Activated T-helper 1 cell treated with anti-CD3 and anti-CD28 coated beads, Interleukin-12 subunit alpha, Interleukin-12 subunit beta, Interleukin-2, Interleukin-4 antibody, amounts not matched to agents 30 ng/mL and 10 ng/mL and 1 ng/mL, durations not matched to agents 14 hours and 24 hours and 36 hours (primary cell): ENCODE data around the gene CAMSAP2. TPM values are rescaled to one million over a fixed set of nuclear protein-coding genes. Genes with fewer than 3 reads are reported as not detected.

Source experiments
- DNase-seq: peaks from one replicate; pipeline ENCODE4 v3.0.0; 2021; ENCODE audit warnings: low spot score
- H3K27ac Mint-ChIP-seq: one replicate; pipeline ENCODE4 v1.8.0; 2021; ENCODE audit warnings: mild to moderate bottlenecking, mixed read lengths
- H3K27me3 Mint-ChIP-seq: one replicate; pipeline ENCODE4 v1.8.0; 2022; ENCODE audit warnings: mild to moderate bottlenecking, moderate library complexity, mixed read lengths; ENCODE audit not compliant: insufficient read depth
- H3K36me3 Mint-ChIP-seq: one replicate; pipeline ENCODE4 v1.8.0; 2021; ENCODE audit warnings: low read depth, mixed read lengths
- H3K4me1 Mint-ChIP-seq: one replicate; pipeline ENCODE4 v1.8.0; 2021; ENCODE audit warnings: low read depth, mixed read lengths
- H3K4me3 Mint-ChIP-seq: one replicate; pipeline ENCODE4 v1.8.0; 2021; ENCODE audit warnings: mild to moderate bottlenecking, moderate library complexity, mixed read lengths
- H3K9me3 Mint-ChIP-seq: one replicate; pipeline ENCODE4 v1.8.0; 2021; ENCODE audit warnings: mixed read lengths
- intact Hi-C: fragments of 100-400 bp; cut with micrococcal nuclease; formaldehyde crosslinking; loops from one replicate; pipeline ENCODE4 v1.15.1; 2024
- total RNA-seq: library from RNA; stranded (reverse); gene quantifications from 2 replicates; pipeline ENCODE4 v1.2.3, GENCODE V29; 2022

Gene CAMSAP2
- total RNA-seq, 1 donor from 2014 or later = 0.83 TPM

DNA sequence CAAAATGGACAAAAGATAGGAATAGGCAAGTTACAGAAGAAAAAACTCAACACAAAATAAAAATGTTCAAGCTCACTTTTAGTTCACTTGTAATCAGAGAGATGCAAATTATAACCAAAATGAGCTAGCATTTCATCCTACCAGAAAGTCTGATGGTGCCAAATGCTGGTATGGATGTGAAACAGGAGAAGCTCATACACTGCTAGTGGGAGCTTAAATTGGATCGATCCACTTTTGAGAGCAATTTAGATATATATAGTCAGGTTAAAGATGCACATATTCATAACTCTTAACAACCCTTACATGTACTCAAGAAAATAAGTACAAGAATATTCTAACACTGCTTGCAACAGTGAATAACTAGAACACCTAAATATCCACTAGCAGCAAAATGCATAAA lies 18.5 kb upstream of the CAMSAP2 start:
- no peaks in the 10 kb centered on the region for H3K36me3 Mint-ChIP-seq
- intact Hi-C loops = no loop called here
- H3K27ac Mint-ChIP-seq = no peak overlapping the region
- H3K4me3 Mint-ChIP-seq = no peak overlapping the region
- no peak for DNase-seq
- no peaks in the 10 kb centered on the region for H3K9me3 Mint-ChIP-seq
- peaks cover 18% of the 10 kb centered on the region for H3K27me3 Mint-ChIP-seq
- H3K4me1 Mint-ChIP-seq = no peaks in the 10 kb centered on the region

DNA sequence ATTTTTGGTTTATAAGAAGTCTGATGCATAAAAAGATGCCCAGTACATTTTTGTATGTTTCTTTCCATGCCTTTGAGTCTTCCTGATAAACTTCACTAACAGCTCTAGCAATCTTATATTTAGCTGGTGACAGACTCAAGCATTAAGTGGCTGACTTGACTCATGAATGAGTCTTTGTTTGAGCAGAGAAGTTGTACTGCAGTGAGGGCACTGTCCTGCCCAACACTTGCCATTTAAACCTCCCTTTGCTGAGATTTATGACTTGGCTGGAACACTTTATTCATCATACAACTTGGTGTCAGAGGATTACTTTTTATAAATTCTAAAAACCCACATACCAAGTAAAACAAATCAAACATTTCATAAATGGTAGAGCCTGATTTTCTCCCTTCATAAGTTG lies 14.6 kb upstream of the CAMSAP2 start:
- no peak overlapping the region for H3K4me3 Mint-ChIP-seq
- no peaks in the 10 kb centered on the region for H3K4me1 Mint-ChIP-seq
- H3K27me3 Mint-ChIP-seq = peaks cover 6% of the 10 kb centered on the region
- H3K36me3 Mint-ChIP-seq = no peaks in the 10 kb centered on the region
- H3K9me3 Mint-ChIP-seq = no peaks in the 10 kb centered on the region
- intact Hi-C loops = no loop called here
- H3K27ac Mint-ChIP-seq = no peak overlapping the region
- DNase-seq = no peak

DNA sequence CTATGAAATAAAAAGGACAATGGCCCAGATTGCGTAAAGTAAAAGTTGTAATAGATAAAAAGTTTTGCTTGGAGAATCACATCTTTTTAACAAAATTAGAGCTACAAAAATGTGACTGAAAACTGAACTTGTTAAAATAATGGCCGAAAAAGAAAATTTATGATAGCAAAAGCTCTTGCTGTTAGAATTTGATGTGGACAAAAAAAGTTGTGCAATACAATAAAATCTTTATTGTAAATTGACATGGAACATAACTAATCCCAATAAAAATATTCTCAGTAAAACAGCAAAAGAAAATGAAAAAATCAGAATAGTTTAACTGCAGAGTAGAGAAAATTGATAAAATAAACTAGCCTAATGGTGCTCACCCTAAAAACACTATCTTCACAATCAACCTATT lies 11.4 kb upstream of the CAMSAP2 start:
- Mint-ChIP-seq H3K27ac (no peak overlapping the region), H3K9me3 (no peaks in the 10 kb centered on the region), H3K4me3 (no peak overlapping the region), H3K36me3 (no peaks in the 10 kb centered on the region), H3K4me1 (peaks cover 5% of the 10 kb centered on the region), H3K27me3 (peaks cover 4% of the 10 kb centered on the region)
- intact Hi-C loops = no loop called here
- DNase-seq = no peak

DNA sequence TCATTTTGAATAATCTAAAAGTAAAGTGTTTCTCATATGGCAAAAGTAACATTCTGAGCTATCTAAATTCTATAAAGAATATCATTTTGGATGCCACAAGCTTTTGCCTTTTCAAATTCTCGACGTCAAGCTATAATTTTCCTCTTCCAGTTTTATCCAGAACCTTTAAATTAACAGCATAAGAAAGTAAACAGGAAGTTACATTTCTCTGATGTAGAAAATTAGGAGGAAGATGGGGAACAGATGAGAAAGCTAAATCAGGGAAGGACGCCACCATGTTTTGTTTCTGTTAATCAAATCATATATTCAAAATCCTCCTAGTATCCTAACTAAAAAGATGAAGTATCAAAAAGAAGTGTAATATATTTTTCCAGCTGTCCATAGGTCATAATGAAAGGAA lies 8.8 kb upstream of the CAMSAP2 start:
- no peak overlapping the region for H3K27ac Mint-ChIP-seq
- H3K4me3 Mint-ChIP-seq = no peak overlapping the region
- DNase-seq = no peak
- intact Hi-C loops = no loop called here
- H3K4me1 Mint-ChIP-seq = peaks cover 5% of the 10 kb centered on the region
- no peaks in the 10 kb centered on the region for H3K9me3 Mint-ChIP-seq
- no peaks in the 10 kb centered on the region for H3K36me3 Mint-ChIP-seq
- peaks cover 6% of the 10 kb centered on the region for H3K27me3 Mint-ChIP-seq

DNA sequence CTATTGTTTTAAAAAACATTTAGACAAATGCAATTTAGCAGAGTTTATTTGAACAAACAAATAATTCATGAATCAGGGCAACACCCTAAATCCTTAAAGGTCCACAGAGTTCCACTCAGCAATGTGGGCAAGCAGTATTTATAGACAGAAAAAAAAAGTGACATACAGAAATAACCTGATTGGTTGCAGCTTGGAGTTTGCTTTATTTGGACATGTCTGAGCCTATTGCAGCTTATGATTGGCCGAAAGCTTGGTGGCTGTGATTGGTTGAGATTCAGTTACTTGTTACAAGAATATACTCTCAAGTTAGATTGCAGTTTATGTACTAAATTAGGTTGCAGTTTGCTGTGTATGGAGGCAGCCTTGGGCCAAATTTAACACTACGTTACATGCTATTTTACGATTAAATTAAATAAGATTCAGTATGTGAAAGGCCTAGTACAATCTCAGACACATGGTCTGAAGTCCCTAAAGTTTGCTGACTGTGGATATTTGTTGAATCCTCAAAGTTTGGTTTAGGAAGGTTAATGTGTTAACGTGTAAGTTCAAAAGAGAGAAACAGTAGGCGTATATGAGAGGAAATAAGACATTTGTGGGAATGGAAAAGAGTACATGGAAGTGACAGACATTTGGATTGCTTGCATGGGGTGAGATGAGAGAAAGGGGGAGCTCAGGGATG lies 6.9 kb upstream of the CAMSAP2 start:
- no peak for DNase-seq
- H3K27me3 Mint-ChIP-seq = peaks cover 12% of the 10 kb centered on the region
- no peak overlapping the region for H3K4me3 Mint-ChIP-seq
- intact Hi-C loops = no loop called here
- H3K36me3 Mint-ChIP-seq = no peaks in the 10 kb centered on the region
- H3K27ac Mint-ChIP-seq = no peak overlapping the region
- H3K4me1 Mint-ChIP-seq = peaks cover 5% of the 10 kb centered on the region
- H3K9me3 Mint-ChIP-seq = no peaks in the 10 kb centered on the region

DNA sequence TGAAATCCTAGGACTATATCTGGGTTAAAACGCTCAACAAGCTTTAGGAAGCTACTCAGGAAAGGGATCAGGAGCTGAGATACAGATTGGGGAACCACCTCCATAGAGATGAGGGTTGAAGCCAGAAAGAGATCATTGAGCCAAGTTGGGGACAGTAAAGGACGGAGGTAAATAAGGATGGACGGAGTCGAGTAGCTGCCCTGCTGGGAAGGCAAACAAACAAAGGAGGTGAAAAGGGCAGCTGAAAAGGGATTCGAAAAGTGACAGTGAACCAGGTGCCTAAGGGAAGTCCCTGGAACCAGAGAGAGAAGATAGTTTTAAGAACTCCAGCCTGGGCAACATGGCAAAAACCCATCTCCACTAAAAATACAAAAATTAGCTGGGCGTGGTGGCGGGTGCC lies 6.3 kb upstream of the CAMSAP2 start:
- Mint-ChIP-seq H3K27me3 (peaks cover 12% of the 10 kb centered on the region), H3K9me3 (no peaks in the 10 kb centered on the region), H3K4me3 (no peak overlapping the region), H3K4me1 (peaks cover 5% of the 10 kb centered on the region), H3K27ac (no peak overlapping the region), H3K36me3 (no peaks in the 10 kb centered on the region)
- no peak for DNase-seq
- intact Hi-C loops = no loop called here

DNA sequence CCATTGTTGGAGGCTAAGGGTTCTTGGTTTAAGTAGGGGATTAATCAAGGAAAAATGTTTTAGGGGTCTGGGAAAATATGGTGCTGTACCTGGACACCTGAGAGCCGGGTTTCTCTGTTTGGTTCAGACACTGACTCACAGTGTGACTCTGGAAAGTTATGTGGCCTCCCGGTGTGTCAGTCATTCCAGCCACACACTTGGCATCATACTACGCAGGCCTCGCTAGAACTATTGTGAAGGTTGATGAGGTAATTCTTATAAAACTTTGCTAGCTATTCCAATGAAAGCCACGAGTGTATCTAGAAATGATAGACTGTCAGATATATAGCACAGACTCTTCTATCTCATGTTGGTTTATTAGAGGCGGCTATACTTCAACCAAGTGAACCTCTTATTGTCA lies 4.8 kb upstream of the CAMSAP2 start:
- H3K9me3 Mint-ChIP-seq = no peaks in the 10 kb centered on the region
- DNase-seq = no peak
- peaks cover 18% of the 10 kb centered on the region for H3K27me3 Mint-ChIP-seq
- intact Hi-C loops = no loop called here
- H3K27ac Mint-ChIP-seq = no peak overlapping the region
- no peaks in the 10 kb centered on the region for H3K36me3 Mint-ChIP-seq
- H3K4me3 Mint-ChIP-seq = no peak overlapping the region
- H3K4me1 Mint-ChIP-seq = peaks cover 17% of the 10 kb centered on the region

DNA sequence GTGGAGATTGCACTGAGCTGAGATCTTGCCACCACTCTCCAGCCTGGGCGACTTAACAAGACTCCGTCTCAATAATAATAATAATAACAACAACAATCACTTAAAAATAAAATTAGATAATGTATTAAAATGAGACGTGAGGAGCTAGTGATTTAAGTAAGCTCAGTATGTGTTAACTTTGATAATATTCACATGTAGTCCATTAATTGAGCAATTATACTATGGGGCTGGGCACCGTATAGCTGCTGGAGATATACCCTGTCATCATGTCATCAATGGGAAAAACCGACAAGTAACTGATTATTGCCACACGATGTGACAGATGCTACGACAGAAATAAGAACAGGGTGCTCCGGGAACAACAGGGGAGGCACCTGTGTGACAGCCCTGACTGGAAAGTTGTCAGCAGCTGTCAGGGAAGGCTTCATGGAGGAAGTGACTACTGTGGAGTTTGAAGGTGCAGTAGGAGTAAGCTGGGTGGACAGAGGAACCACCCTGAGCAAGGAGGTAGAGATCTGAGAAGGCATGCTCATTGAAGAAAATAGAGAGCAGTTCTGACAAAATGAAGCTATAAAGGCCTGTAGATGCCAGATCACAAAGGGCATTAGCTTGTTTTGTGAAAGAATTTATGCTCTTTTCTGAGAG lies 924 bp upstream of the CAMSAP2 start:
- Mint-ChIP-seq H3K27me3 (peaks cover 38% of the 10 kb centered on the region), H3K27ac (no peak overlapping the region), H3K9me3 (no peaks in the 10 kb centered on the region), H3K4me3 (peak overlapping the region; percentile 91), H3K36me3 (no peaks in the 10 kb centered on the region), H3K4me1 (peaks cover 23% of the 10 kb centered on the region)
- intact Hi-C loops = loop anchor here (2.0 kb wide), 1 partner anchor 109 kb away; no protein-coding TSS in a partner anchor
- DNase-seq = no peak

DNA sequence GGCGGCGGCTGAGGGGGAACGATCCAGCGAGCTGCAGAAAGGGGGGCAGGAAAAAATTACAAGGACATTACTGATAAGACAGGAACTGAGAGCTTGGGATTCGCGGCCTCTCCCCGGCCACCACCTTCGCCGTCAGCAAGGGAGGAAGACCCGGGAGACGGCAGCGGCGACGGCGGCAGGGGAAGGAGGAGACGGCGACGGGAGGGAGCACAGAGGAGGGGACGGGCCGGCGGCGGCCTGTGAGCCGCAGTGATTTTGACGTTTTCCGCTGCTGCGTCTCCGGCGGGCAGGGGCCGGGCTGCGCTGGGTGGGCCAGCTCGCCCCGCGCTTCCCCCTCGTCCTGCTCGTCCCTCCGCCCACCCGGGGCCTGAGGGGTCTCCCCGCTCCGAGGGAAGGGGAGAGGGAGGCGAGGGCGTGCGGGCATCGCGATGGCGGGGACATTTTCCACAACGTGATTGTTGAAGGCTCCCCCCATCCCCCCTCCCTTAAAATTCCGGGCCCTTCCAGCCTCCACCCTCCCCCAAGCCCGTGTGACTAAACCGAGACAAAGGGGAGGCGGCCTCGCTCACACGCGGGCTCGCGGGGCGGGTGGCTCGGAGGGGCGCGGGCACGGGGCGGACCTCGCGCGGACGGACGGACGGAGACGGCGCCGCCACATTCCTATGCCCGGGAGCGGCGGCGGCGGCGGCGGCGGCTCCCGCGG lies 407 bp downstream of the CAMSAP2 start:
- Mint-ChIP-seq H3K27ac (peak overlapping the region; percentile 67), H3K4me3 (peak overlapping the region; percentile 91), H3K4me1 (peaks cover 24% of the 10 kb centered on the region), H3K27me3 (peaks cover 40% of the 10 kb centered on the region), H3K9me3 (no peaks in the 10 kb centered on the region), H3K36me3 (no peaks in the 10 kb centered on the region)
- intact Hi-C loops = loop anchor here (1.0 to 2.0 kb wide), 2 partner anchors 69 to 110 kb away; no protein-coding TSS in a partner anchor
- no peak for DNase-seq

DNA sequence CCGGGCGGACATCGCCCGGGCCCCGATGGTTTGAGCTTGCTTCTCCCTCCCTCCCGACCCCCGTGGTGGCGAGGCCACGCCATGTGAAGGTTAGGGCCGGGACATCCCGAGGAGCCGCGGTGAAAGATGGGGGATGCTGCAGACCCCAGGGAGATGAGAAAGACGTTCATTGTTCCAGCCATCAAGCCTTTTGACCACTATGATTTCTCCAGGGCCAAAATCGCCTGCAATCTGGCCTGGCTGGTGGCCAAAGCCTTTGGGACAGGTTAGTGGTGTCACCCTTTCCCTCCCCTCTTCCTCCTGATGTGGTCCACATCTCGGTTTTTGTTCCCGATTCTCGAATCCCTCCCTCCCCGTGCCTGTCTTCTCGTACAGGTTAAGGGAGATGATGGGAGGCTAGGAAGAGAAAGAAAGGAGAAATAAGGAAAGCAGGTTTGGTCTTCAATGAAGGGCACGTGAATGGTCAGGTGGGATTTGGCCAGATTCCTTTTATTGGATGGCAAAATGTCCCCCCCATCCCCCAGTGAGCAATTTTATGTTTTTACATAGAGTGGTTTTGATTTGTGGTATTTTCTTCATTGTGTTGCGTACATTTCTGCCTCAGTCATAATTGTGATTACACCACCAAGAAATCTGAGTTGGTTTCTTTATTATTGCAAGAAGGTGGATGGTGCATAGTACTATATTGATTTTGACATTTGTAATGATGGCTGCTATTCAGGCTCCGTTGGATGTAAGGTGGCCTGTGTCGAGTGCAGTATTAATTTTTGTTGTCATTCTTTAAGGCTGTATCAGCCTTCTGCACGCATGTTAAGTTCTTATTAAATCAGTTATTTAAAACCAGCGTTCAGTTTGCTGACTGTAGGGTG lies 1.2 kb downstream of the CAMSAP2 start:
- Mint-ChIP-seq H3K36me3 (no peaks in the 10 kb centered on the region), H3K27ac (peak overlapping the region; percentile 46), H3K27me3 (peaks cover 42% of the 10 kb centered on the region), H3K4me3 (peak overlapping the region; percentile 76), H3K9me3 (no peaks in the 10 kb centered on the region), H3K4me1 (peaks cover 31% of the 10 kb centered on the region)
- DNase-seq = no peak
- intact Hi-C loops = loop anchor here (1.0 to 5.0 kb wide), 3 partner anchors 62 to 111 kb away; no protein-coding TSS in a partner anchor

DNA sequence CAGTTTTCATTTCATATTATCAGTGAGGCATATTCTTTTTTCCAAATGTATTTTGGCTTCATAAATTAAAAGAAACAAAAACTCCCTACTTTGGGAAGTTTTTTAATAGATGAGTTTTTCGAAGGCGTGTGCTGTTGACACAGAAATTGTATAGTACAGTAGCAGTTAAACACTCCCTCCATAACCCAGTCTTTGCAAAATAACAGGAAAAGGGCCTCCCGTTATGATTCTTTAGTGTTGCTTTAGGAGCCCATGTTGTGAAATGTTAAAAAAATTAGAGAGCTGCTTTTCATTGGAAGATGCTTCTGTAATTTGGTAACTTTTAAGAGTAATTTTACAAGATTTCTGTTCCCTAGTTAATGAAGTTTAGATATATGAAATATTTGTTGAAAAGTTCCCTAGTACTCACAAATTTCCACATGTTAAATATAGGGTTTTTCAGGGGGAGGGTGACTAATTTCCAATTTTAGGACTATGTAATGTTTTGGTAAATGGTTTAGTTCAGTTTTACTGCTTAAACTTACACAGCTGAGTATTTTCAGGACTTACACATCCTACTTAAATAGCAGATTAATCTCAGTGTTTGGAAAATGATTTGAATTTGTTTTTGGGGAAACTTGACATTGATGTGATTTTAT lies 2.0 kb downstream of the CAMSAP2 start:
- Mint-ChIP-seq H3K4me1 (peaks cover 31% of the 10 kb centered on the region), H3K36me3 (no peaks in the 10 kb centered on the region), H3K4me3 (peak overlapping the region; percentile 76), H3K27ac (no peak overlapping the region), H3K27me3 (peaks cover 37% of the 10 kb centered on the region), H3K9me3 (no peaks in the 10 kb centered on the region)
- intact Hi-C loops = loop anchor here (5.0 kb wide), 1 partner anchor 62 kb away; no protein-coding TSS in a partner anchor
- no peak for DNase-seq

DNA sequence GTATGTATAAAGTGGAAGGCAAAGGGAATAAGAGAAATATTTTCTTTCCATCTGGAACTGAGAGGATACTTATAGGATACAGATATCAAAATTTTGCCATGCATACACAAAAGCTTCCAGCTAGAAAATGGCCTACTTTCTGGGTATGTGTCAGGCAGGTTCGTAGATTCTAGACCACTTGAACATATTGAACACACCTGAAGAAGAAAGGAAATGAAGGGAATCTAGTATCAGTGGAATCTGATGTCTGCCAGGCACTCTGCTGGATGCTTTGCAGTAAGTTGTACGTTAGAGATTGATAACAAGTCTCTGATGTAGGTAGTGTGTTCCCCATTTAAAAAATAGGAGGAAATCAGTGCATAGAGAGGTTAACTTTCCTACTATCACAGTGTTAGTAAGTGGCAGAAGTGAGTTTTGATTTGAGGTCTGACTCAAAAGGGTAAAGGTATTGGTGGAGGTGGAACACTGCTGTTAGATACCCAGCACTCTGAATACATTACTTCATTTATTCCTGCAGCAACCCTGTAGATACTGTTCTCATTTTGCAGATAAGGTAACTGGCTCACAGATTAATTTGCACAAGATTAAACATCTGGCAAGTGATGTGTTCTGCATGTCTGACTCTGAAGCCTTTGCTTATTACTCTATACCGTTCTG lies 3.0 kb downstream of the CAMSAP2 start:
- DNase-seq = no peak
- no peaks in the 10 kb centered on the region for H3K9me3 Mint-ChIP-seq
- peaks cover 31% of the 10 kb centered on the region for H3K4me1 Mint-ChIP-seq
- peaks cover 37% of the 10 kb centered on the region for H3K27me3 Mint-ChIP-seq
- H3K27ac Mint-ChIP-seq = no peak overlapping the region
- H3K4me3 Mint-ChIP-seq = no peak overlapping the region
- intact Hi-C loops = loop anchor here (5.0 kb wide), 1 partner anchor 61 kb away; no protein-coding TSS in a partner anchor
- H3K36me3 Mint-ChIP-seq = no peaks in the 10 kb centered on the region
